ENCODE data around the gene GFER. TPM values are rescaled to one million over a fixed set of nuclear protein-coding genes. Genes with fewer than 3 reads are reported as not detected.

Gene GFER
- total and polyA plus RNA-seq, 9 of the 15 experiments (the other 6 are each of a cell fraction or from before 2014, with no cell fraction given), result 4.3 to 53.7 (median 19.8) TPM

GRCh38 chr16:1971796-1972489 lies 12.1 kb upstream of the GFER start, which contains the start of gene TBL3 (continued):
- TF ChIP-seq CEBPZ (IDR thresholded peaks at IDR 0.05; ENCODE audit: borderline replicate concordance, low read depth, low read length) (no peak), TCF3 (CRISPR knock-in tag; IDR thresholded peaks at IDR 0.05) (peak; percentile 43), TOE1 (IDR thresholded peaks at IDR 0.05; ENCODE audit: borderline replicate concordance) (peak; percentile 53; the same call in 1 of the 2 replicates), TOE1 (CRISPR knock-in tag; IDR thresholded peaks at IDR 0.05; ENCODE audit: borderline replicate concordance, low read depth) (no peak), FOXO4 (CRISPR knock-in tag; IDR thresholded peaks at IDR 0.05) (no peak)
